Right lobe of liver (tissue), 4 donors: Measurements from ENCODE around the gene GUK1.

Experiments
- CTCF ChIP-seq, 4 donors: fragments of 200-600 bp in 3 of 4; fragments of 450-650 bp in 1 of 4; IDR thresholded peaks; one replicate each; pipeline versions ENCODE4 v1.5.1 to v1.8.0; 2016 to 2022; ENCODE audit warnings: antibody characterized with exemption in 4 of 4, mild to moderate bottlenecking in 2 of 4
- POLR2A ChIP-seq: fragments of 450-650 bp; IDR thresholded peaks from one replicate; pipeline ENCODE4 v1.6.1; 2017; ENCODE audit warnings: antibody characterized with exemption, mild to moderate bottlenecking
- donor health status: DM: no; HTN: no; CAD: no.
- donor health status: DM: no; HTN: no; CAD: no.
- donor health status: DM: no; HTN: yes; CAD: no.

- no peak for TF ChIP-seq CTCF (IDR thresholded peaks at IDR 0.05)
- no peak for TF ChIP-seq POLR2A
Observed at GRCh38 chr1:228178737-228179684, 38.9 kb downstream of the GUK1 start.
